ENCODE measurements around the gene FAM241B. TPM values are rescaled to one million over a fixed set of nuclear protein-coding genes. Genes with fewer than 3 reads are reported as not detected.

The FAM241B gene
- total and polyA plus RNA-seq, 7 donors = 1.1 to 6.2 (median 2.8) TPM

- peak; percentile 15 to 29 (median 22) for ATAC-seq
- Histone ChIP-seq H3K4me1 (no peaks in the 10 kb centered on the region), H3K27me3 (ENCODE audit: insufficient read depth in 3 of 3, low read length in 2 of 3) (peaks cover 0 to 1% (median 0%) of the 10 kb centered on the region in 3 donors), H3K9me3 (no peaks in the 10 kb centered on the region), H3K27ac (no peak overlapping the region), H3K36me3 (ENCODE audit: insufficient read depth in 1 of 2, low read depth in 1 of 2) (no peaks in the 10 kb centered on the region), H3K4me3 (no peak overlapping the region)
- WGBS, 3 donors = 62 to 65% (median 63%) methylated on average over 16 of the region's 16 CpGs
- peak in 1 of 2 donors; percentile 41 for DNase-seq
- TF ChIP-seq, protein P1, sequence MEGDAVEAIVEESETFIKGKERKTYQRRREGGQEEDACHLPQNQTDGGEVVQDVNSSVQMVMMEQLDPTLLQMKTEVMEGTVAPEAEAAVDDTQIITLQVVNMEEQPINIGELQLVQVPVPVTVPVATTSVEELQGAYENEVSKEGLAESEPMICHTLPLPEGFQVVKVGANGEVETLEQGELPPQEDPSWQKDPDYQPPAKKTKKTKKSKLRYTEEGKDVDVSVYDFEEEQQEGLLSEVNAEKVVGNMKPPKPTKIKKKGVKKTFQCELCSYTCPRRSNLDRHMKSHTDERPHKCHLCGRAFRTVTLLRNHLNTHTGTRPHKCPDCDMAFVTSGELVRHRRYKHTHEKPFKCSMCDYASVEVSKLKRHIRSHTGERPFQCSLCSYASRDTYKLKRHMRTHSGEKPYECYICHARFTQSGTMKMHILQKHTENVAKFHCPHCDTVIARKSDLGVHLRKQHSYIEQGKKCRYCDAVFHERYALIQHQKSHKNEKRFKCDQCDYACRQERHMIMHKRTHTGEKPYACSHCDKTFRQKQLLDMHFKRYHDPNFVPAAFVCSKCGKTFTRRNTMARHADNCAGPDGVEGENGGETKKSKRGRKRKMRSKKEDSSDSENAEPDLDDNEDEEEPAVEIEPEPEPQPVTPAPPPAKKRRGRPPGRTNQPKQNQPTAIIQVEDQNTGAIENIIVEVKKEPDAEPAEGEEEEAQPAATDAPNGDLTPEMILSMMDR (IDR thresholded peaks at IDR 0.05) = no peak
- intact Hi-C loops (cut with DNase I) = loop anchor here (2.0 kb wide), 3 partner anchors 73 to 273 kb away; partner anchors contain the start of gene COL13A1 (in 1 of the 2)
These were observed 14.0 kb downstream of the FAM241B start for GRCh38 chr10:69643779-69644657.

DNA sequence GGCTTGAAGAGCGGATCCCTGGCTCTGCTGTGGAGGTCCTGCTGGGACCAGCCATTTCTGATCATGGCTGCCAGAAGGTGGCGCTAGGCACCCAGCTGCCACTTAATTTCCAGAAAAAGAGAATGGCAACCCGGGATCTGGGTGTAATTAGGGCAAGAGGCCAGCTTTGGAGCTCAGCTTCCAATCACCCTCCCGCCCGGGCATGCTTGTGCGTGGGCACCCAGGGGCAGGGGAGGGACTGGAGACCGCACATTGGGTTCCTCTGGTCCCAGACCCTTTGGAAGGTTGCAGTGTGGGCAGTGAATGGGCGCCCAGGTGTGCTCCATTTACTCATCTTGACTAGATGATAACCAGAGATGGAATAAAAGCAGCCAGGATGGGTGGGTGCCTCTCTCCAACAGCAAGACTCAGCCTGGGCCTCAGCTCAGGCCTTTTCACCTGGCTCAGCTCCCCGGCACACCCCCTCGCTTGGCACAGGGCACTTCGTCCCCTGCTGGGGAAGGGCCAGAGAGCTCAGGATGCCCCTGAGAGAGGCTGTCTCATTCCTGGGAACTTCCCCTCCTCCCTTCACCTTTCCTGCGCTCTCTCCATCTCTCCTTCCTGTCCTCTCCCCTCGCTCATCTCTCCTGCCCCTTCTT, 14.7 kb downstream of the FAM241B start:
- H3K4me1 ChIP-seq = no peaks in the 10 kb centered on the region
- intact Hi-C loops (cut with DNase I) = loop anchor here (1.0 to 5.0 kb wide), 6 partner anchors 72 to 272 kb away; partner anchors contain the start of gene COL13A1 (in 2 of the 2)

DNA sequence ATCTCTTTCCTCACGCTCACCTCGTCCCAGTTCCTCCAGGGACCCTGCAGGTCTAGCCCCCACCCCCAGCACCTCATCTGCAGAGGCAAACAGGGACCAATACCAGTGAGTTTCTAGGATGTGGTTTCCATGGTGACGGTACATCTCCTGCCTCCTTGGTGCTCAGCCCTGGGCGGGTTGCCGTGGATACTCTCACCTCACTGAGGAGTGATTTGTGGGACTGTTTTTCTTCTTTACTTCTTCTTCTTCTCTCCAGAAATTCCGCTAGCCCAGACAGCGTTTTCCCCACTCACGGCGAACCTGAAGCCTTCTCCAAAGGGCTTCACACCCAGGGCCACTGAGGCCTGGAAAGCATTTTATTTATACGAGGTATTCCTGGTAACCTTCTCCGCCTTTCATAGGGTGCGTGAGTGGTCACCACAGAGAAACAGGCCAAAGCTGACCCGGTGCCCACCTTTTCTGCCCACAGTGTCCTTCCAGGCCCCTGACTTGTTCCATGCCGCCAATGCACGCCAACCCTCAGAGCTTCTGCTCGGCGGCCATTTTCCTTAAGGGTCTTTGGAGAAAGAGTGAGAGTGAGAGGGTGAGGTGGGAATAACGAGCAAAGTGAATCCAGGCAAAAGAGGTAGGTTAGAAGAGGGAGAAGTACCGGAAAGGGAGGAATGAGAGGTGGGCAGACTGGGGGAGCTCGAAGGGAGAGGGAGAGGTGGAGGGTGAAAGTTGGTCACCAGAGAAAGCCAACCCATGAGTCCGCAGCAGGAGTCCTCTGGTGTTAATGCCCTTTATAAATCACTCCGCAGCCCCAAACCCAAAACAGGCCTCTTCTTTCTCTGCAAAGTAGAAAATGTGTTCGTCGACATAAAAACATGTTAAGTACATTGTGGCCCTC, 15.5 kb downstream of the FAM241B start:
- H3K9me3 ChIP-seq = no peaks in the 10 kb centered on the region
- WGBS, 3 donors = 89 to 93% (median 93%) methylated on average over 24 of the region's 24 CpGs
- peak in 1 of 2 donors; percentile 27 for DNase-seq
- H3K27me3 ChIP-seq (ENCODE audit: insufficient read depth in 3 of 3, low read length in 2 of 3) = peaks cover 0 to under 1% (median 0%) of the 10 kb centered on the region in 3 donors
- no peaks in the 10 kb centered on the region for H3K4me1 ChIP-seq
- no peak overlapping the region for H3K4me3 ChIP-seq
- ATAC-seq = no peak
- H3K36me3 ChIP-seq (ENCODE audit: insufficient read depth in 1 of 2, low read depth in 1 of 2) = no peaks in the 10 kb centered on the region
- TF ChIP-seq, protein P1 (IDR thresholded peaks at IDR 0.05) = no peak
- H3K27ac ChIP-seq = no peak overlapping the region
- intact Hi-C loops (cut with DNase I) = loop anchor here (1.0 to 5.0 kb wide), 6 partner anchors 71 to 271 kb away; partner anchors contain the start of gene COL13A1 (in 2 of the 2)

More for the DNA sequence above, 14.7 kb downstream of the FAM241B start:
- no peak overlapping the region for H3K4me3 ChIP-seq
- TF ChIP-seq, protein P1 (IDR thresholded peaks at IDR 0.05) = peak; percentile 91
- WGBS, 3 donors = 51 to 57% (median 55%) methylated on average over 13 of the region's 13 CpGs
- H3K9me3 ChIP-seq = no peaks in the 10 kb centered on the region
- no peak overlapping the region for H3K27ac ChIP-seq
- peaks cover 0 to 1% (median 0%) of the 10 kb centered on the region in 3 donors for H3K27me3 ChIP-seq (ENCODE audit: insufficient read depth in 3 of 3, low read length in 2 of 3)
- H3K36me3 ChIP-seq (ENCODE audit: insufficient read depth in 1 of 2, low read depth in 1 of 2) = no peaks in the 10 kb centered on the region
- peak; percentile 42 to 71 for DNase-seq
- peak; percentile 65 to 86 (median 71) for ATAC-seq

All from psoas muscle (tissue), 8 donors.